HEK293 (cell line): ENCODE data around the gene TIAM1.

ENCODE experiments used
- GLIS1 ChIP-seq: fragments of 450-650 bp; formaldehyde crosslinking; IDR thresholded peaks from 2 replicates; pipeline ENCODE4 v1.5.1; 2016; ENCODE audit warnings: missing biosample characterization, missing genetic modification characterization
- TCF7L2 ChIP-seq: IDR thresholded peaks from 2 replicates; pipeline ENCODE4 v1.6.1; 2011; ENCODE audit warnings: low read depth, mild to moderate bottlenecking, inconsistent platforms, low read length, moderate library complexity, borderline replicate concordance
- ZNF391 ChIP-seq: fragments of 450-650 bp; formaldehyde crosslinking; IDR thresholded peaks from 2 replicates; pipeline ENCODE4 v1.5.1; 2016; ENCODE audit warnings: low read depth, missing biosample characterization, missing genetic modification characterization, borderline replicate concordance
- TF ChIP-seq, protein P1 (sequence below): fragments of 450-650 bp; formaldehyde crosslinking; IDR thresholded peaks from 2 replicates; pipeline ENCODE4 v1.5.1; 2016; ENCODE audit warnings: missing biosample characterization, missing genetic modification characterization
- TF ChIP-seq, protein P2 (sequence below): fragments of 450-650 bp; formaldehyde crosslinking; IDR thresholded peaks from 2 replicates; pipeline ENCODE4 v1.5.1; 2016; ENCODE audit warnings: missing biosample characterization, missing genetic modification characterization
- TF ChIP-seq, protein P3 (sequence below): fragments of 450-650 bp; formaldehyde crosslinking; IDR thresholded peaks from 2 replicates; pipeline ENCODE4 v1.5.1; 2016; ENCODE audit warnings: missing biosample characterization, missing genetic modification characterization
- TF ChIP-seq, protein P4 (sequence below): fragments of 450-650 bp; formaldehyde crosslinking; IDR thresholded peaks from 2 replicates; pipeline ENCODE4 v1.5.1; 2016; ENCODE audit warnings: missing biosample characterization, missing genetic modification characterization, borderline replicate concordance
- TF ChIP-seq, protein P5 (sequence below): fragments of 450-650 bp; IDR thresholded peaks from 2 replicates; pipeline ENCODE4 v1.5.1; 2018; ENCODE audit warnings: missing biosample characterization, mild to moderate bottlenecking, missing genetic modification characterization
- TF ChIP-seq, protein P6 (sequence below): fragments of 450-650 bp; formaldehyde crosslinking; IDR thresholded peaks from 2 replicates; pipeline ENCODE4 v1.5.1; 2016; ENCODE audit warnings: missing biosample characterization, missing genetic modification characterization

DNA sequence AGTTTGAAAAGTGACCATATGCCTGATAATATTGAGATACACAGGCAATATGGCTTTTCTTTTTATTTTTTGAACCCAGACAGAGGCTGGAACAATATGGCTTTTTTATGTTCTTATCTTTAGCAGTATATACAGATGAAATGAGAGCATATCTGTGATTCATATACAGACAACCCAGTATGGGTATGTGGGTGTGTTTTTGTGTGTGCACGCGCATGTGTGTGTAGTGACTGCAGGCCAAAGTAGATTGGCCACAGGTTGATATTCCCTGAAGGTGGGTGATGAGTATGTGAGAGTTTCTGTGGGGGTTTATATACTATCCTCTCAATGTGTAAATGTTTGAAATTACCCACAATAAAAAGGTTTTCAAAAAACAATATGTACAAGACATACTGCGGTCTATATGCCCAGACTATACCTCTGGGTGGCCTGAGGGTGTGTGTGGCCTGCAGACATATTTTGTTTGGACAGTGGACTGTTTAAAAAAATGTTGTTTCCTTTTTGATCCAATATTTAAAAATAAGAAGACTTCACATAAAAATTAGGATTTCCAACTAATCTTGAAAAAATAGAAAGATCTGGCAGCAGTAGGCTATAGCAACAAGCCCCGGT, 26.3 kb upstream of the TIAM1 start:
- TF ChIP-seq, protein P1, sequence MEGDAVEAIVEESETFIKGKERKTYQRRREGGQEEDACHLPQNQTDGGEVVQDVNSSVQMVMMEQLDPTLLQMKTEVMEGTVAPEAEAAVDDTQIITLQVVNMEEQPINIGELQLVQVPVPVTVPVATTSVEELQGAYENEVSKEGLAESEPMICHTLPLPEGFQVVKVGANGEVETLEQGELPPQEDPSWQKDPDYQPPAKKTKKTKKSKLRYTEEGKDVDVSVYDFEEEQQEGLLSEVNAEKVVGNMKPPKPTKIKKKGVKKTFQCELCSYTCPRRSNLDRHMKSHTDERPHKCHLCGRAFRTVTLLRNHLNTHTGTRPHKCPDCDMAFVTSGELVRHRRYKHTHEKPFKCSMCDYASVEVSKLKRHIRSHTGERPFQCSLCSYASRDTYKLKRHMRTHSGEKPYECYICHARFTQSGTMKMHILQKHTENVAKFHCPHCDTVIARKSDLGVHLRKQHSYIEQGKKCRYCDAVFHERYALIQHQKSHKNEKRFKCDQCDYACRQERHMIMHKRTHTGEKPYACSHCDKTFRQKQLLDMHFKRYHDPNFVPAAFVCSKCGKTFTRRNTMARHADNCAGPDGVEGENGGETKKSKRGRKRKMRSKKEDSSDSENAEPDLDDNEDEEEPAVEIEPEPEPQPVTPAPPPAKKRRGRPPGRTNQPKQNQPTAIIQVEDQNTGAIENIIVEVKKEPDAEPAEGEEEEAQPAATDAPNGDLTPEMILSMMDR = no peak
- TF ChIP-seq, protein P2, sequence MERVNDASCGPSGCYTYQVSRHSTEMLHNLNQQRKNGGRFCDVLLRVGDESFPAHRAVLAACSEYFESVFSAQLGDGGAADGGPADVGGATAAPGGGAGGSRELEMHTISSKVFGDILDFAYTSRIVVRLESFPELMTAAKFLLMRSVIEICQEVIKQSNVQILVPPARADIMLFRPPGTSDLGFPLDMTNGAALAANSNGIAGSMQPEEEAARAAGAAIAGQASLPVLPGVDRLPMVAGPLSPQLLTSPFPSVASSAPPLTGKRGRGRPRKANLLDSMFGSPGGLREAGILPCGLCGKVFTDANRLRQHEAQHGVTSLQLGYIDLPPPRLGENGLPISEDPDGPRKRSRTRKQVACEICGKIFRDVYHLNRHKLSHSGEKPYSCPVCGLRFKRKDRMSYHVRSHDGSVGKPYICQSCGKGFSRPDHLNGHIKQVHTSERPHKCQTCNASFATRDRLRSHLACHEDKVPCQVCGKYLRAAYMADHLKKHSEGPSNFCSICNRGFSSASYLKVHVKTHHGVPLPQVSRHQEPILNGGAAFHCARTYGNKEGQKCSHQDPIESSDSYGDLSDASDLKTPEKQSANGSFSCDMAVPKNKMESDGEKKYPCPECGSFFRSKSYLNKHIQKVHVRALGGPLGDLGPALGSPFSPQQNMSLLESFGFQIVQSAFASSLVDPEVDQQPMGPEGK = no peak
- TF ChIP-seq, protein P3, sequence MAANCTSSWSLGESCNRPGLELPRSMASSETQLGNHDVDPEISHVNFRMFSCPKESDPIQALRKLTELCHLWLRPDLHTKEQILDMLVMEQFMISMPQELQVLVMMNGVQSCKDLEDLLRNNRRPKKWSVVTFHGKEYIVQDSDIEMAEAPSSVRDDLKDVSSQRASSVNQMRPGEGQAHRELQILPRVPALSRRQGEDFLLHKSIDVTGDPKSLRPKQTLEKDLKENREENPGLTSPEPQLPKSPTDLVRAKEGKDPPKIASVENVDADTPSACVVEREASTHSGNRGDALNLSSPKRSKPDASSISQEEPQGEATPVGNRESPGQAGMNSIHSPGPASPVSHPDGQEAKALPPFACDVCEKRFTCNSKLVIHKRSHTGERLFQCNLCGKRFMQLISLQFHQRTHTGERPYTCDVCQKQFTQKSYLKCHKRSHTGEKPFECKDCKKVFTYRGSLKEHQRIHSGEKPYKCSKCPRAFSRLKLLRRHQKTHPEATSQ (tag by site-specific recombination) = no peak
- TF ChIP-seq, protein P4, sequence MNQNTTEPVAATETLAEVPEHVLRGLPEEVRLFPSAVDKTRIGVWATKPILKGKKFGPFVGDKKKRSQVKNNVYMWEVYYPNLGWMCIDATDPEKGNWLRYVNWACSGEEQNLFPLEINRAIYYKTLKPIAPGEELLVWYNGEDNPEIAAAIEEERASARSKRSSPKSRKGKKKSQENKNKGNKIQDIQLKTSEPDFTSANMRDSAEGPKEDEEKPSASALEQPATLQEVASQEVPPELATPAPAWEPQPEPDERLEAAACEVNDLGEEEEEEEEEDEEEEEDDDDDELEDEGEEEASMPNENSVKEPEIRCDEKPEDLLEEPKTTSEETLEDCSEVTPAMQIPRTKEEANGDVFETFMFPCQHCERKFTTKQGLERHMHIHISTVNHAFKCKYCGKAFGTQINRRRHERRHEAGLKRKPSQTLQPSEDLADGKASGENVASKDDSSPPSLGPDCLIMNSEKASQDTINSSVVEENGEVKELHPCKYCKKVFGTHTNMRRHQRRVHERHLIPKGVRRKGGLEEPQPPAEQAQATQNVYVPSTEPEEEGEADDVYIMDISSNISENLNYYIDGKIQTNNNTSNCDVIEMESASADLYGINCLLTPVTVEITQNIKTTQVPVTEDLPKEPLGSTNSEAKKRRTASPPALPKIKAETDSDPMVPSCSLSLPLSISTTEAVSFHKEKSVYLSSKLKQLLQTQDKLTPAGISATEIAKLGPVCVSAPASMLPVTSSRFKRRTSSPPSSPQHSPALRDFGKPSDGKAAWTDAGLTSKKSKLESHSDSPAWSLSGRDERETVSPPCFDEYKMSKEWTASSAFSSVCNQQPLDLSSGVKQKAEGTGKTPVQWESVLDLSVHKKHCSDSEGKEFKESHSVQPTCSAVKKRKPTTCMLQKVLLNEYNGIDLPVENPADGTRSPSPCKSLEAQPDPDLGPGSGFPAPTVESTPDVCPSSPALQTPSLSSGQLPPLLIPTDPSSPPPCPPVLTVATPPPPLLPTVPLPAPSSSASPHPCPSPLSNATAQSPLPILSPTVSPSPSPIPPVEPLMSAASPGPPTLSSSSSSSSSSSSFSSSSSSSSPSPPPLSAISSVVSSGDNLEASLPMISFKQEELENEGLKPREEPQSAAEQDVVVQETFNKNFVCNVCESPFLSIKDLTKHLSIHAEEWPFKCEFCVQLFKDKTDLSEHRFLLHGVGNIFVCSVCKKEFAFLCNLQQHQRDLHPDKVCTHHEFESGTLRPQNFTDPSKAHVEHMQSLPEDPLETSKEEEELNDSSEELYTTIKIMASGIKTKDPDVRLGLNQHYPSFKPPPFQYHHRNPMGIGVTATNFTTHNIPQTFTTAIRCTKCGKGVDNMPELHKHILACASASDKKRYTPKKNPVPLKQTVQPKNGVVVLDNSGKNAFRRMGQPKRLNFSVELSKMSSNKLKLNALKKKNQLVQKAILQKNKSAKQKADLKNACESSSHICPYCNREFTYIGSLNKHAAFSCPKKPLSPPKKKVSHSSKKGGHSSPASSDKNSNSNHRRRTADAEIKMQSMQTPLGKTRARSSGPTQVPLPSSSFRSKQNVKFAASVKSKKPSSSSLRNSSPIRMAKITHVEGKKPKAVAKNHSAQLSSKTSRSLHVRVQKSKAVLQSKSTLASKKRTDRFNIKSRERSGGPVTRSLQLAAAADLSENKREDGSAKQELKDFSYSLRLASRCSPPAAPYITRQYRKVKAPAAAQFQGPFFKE (tag by site-specific recombination) = no peak
- TF ChIP-seq ZNF391 (tag by site-specific recombination) (no peak), GLIS1 (tag by site-specific recombination) (no peak), TCF7L2 (no peak)
- TF ChIP-seq, protein P5, sequence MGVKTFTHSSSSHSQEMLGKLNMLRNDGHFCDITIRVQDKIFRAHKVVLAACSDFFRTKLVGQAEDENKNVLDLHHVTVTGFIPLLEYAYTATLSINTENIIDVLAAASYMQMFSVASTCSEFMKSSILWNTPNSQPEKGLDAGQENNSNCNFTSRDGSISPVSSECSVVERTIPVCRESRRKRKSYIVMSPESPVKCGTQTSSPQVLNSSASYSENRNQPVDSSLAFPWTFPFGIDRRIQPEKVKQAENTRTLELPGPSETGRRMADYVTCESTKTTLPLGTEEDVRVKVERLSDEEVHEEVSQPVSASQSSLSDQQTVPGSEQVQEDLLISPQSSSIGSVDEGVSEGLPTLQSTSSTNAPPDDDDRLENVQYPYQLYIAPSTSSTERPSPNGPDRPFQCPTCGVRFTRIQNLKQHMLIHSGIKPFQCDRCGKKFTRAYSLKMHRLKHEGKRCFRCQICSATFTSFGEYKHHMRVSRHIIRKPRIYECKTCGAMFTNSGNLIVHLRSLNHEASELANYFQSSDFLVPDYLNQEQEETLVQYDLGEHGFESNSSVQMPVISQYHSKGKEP (tag by site-specific recombination) = no peak
- TF ChIP-seq, protein P6, sequence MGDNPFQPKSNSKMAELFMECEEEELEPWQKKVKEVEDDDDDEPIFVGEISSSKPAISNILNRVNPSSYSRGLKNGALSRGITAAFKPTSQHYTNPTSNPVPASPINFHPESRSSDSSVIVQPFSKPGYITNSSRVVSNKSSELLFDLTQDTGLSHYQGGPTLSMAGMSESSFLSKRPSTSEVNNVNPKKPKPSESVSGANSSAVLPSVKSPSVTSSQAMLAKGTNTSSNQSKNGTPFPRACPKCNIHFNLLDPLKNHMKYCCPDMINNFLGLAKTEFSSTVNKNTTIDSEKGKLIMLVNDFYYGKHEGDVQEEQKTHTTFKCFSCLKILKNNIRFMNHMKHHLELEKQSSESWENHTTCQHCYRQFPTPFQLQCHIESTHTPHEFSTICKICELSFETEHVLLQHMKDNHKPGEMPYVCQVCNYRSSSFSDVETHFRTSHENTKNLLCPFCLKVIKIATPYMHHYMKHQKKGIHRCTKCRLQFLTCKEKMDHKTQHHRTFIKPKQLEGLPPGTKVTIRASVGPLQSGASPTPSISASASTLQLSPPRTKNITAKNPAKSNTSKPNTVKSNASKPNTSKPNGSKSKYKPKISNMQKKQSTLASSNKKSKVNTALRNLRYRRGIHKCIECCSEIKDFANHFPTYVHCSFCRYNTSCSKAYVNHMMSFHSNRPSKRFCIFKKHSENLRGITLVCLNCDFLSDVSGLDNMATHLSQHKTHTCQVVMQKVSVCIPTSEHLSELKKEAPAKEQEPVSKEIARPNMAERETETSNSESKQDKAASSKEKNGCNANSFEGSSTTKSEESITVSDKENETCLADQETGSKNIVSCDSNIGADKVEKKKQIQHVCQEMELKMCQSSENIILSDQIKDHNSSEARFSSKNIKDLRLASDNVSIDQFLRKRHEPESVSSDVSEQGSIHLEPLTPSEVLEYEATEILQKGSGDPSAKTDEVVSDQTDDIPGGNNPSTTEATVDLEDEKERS (tag by site-specific recombination) = no peak
